K562 (cell line): Measurements from ENCODE around the gene TEX51.

Experiments
- CHD2 ChIP-seq: IDR thresholded peaks from 2 replicates; pipeline ENCODE4 v1.6.1; 2011; ENCODE audit warnings: low read depth, low read length
- EP300 ChIP-seq: IDR thresholded peaks from 2 replicates; pipeline ENCODE4 v1.6.1; 2012; ENCODE audit warnings: low read length, improper control_type of control experiment
- GTF2E2 ChIP-seq: fragments of 200-800 bp; sonication (Bioruptor generic); IDR thresholded peaks from 2 replicates; pipeline ENCODE4 v1.6.1; 2016; ENCODE audit warnings: missing genetic modification characterization, missing compliant biosample characterization
- LCOR ChIP-seq: sonication (generic); formaldehyde crosslinking; IDR thresholded peaks from 2 replicates; pipeline ENCODE4 v1.8.0; 2022; ENCODE audit warnings: mild to moderate bottlenecking, missing genetic modification reagents
- MXI1 ChIP-seq: IDR thresholded peaks from 2 replicates; pipeline ENCODE4 v1.6.1; 2011; ENCODE audit warnings: low read depth, mild to moderate bottlenecking, improper control_type of control experiment, low read length
- RAD21 ChIP-seq, 2 experiments: fragments of 250-450 bp in 1 of 2; fragments of 450-650 bp in 1 of 2; sonication (Bioruptor Pico) in 1 of 2; formaldehyde crosslinking in 1 of 2; IDR thresholded peaks in 1 of 2; conservative IDR thresholded peaks in 1 of 2; 2 replicates each; pipeline versions ENCODE4 v1.4.0 to v1.8.0; 2020 to 2022; ENCODE audit warnings: mild to moderate bottlenecking in 2 of 2, moderate library complexity in 1 of 2
- ZNF274 ChIP-seq: IDR thresholded peaks from 2 replicates; pipeline ENCODE4 v1.6.1; 2011; ENCODE audit warnings: low read depth, mild to moderate bottlenecking, low read length, moderate library complexity, borderline replicate concordance
- ZNF639 ChIP-seq, 2 experiments: fragments of 200-800 bp in 1 of 2; sonication (Bioruptor generic) in 1 of 2; sonication (generic) in 1 of 2; formaldehyde crosslinking in 1 of 2; IDR thresholded peaks in 1 of 2; conservative IDR thresholded peaks in 1 of 2; 2 replicates each; pipeline versions ENCODE4 v1.5.0 to v1.6.1; 2016 to 2020; ENCODE audit warnings: missing compliant biosample characterization in 1 of 2, missing genetic modification characterization in 1 of 2, missing genetic modification reagents in 1 of 2
- TF ChIP-seq, protein P1 (sequence below), 2 experiments: fragments of 450-650 bp; IDR thresholded peaks; 2 replicates each; pipeline ENCODE4 v1.6.1; 2016; ENCODE audit warnings: mild to moderate bottlenecking in 2 of 2, borderline replicate concordance in 1 of 2, low read depth in 1 of 2, moderate library complexity in 1 of 2

DNA sequence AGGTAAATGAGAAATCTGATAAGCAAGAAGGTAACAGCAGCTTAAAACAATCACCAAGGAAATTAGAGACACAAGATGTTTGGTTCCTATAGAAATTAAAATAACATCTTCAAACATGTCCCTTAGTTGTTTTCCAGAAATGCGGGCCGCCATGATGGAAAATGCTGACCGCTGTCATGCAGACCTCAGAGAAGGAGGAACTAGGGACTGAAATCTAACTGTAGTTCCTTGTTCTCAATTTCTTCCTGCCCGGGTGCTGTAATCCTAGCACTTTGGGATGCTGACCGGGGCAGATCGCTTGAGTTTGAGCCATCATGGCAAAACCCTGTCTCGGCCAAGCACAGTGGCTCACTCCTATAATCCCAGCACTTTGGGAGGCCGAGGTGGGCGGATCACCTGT lies 51.1 kb downstream of the TEX51 start:
- TF ChIP-seq ZNF639 (CRISPR knock-in tag; conservative IDR thresholded peaks at IDR 0.05 in 1 of 2, IDR thresholded peaks at IDR 0.05 in 1 of 2) (no peak), EP300 (no peak), LCOR (CRISPR knock-in tag) (no peak), RAD21 (CRISPR knock-in tag; conservative IDR thresholded peaks at IDR 0.05 in 1 of 2, IDR thresholded peaks at IDR 0.05 in 1 of 2) (no peak), GTF2E2 (tag) (no peak), CHD2 (no peak), MXI1 (no peak), ZNF274 (no peak)
- TF ChIP-seq, protein P1, sequence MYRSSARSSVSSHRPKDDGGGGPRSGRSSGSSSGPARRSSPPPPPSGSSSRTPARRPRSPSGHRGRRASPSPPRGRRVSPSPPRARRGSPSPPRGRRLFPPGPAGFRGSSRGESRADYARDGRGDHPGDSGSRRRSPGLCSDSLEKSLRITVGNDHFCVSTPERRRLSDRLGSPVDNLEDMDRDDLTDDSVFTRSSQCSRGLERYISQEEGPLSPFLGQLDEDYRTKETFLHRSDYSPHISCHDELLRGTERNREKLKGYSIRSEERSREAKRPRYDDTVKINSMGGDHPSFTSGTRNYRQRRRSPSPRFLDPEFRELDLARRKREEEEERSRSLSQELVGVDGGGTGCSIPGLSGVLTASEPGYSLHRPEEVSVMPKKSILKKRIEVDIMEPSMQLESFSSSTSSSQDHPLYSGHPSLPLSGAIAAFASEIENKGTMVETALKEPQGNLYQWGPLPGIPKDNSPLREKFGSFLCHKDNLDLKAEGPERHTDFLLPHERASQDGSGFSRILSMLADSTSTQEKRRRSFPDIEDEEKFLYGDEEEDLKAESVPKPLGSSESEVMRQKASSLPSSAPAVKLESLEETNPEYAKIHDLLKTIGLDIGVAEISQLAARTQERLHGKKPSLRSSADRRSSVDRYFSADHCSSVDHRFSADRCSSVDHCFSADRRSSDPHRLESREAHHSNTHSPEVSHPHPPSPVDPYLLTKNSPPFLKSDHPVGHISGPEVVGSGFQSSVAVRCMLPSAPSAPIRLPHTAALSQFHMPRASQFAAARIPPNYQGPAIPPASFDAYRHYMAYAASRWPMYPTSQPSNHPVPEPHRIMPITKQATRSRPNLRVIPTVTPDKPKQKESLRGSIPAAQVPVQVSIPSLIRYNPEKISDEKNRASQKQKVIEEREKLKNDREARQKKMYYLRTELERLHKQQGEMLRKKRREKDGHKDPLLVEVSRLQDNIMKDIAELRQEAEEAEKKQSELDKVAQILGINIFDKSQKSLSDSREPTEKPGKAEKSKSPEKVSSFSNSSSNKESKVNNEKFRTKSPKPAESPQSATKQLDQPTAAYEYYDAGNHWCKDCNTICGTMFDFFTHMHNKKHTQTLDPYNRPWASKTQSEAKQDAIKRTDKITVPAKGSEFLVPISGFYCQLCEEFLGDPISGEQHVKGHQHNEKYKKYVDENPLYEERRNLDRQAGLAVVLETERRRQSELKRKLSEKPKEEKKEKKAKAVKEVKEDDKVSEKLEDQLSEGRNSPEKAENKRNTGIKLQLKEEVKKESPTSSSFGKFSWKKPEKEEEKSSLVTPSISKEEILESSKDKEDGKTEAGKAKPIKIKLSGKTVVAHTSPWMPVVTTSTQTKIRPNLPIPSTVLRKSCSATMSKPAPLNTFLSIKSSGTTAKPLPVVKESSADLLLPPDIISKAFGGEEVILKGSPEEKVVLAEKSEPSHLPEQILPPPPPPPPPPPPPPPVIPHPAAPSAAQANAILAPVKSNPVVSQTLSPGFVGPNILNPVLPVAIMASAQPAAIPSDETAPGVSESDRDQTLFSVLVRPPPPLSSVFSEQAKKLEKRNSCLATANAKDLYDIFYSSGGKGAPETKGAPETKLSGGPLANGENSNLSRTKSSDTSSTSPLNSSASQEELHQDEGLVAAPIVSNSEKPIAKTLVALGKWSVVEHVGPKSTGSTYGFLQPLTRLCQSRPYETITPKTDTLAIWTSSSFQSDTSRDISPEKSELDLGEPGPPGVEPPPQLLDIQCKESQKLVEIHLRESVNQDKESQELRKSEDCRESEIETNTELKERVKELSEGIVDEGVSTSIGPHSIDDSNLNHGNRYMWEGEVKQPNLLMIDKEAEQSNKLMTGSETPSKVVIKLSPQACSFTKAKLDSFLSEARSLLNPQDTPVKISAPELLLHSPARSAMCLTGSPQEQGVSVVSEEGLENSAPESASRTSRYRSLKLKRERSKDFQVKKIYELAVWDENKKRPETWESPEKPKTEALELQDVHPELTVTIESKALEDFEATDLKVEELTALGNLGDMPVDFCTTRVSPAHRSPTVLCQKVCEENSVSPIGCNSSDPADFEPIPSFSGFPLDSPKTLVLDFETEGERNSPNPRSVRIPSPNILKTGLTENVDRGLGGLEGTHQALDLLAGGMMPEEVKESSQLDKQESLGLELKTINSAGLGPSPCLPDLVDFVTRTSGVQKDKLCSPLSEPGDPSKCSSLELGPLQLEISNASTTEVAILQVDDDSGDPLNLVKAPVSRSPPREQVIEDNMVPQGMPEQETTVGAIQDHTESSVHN (IDR thresholded peaks at IDR 0.05; ENCODE audit: borderline replicate concordance in 1 of 2, low read depth in 1 of 2), result no peak
